ENCODE measurements around the gene ARL14. TPM values are rescaled to one million over a fixed set of nuclear protein-coding genes. Genes with fewer than 3 reads are reported as not detected.

The ARL14 gene
- not detected in 2 replicates for total RNA-seq

DNA sequence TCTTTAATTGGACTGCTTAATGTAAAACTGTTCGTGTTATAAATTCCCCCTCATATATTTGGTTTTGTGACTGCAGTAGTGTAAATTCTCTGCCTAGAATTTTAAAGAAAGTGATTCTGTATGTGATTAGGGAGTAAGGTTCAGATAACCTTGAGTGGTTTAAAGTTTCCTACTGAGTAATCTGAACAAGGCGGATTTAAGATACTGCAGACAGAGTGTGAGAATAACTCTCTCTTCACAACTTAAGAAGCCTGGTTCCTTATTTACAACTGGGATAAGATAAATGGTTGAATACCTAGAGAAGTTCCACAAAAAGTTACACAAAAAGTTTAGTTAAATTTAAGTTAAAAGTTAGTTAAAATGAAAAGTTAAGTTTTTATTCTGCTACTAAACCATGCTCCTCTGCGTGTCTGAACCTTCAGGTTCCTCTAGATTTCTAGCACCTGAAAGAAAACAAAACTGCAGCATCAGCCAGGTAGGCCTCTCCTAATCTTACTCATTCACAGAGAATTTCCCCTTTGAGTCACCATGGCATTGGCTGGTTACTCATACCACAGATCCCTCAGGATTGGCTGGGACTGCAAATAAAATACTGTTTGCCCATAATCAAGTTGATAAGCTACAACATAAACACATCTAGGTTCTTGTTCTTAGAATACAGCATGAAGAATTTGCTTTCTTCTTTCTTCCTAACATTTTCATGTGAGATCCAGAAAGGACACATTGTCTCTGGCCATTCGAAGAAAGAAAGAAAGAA, at the start of gene ARL14:
Gene ARL14, plus strand, starts transcription at position 614 of the 757 bp plus-strand sequence. CDS start 187 bp downstream, outside the sequence.
- TF ChIP-seq, protein P1, sequence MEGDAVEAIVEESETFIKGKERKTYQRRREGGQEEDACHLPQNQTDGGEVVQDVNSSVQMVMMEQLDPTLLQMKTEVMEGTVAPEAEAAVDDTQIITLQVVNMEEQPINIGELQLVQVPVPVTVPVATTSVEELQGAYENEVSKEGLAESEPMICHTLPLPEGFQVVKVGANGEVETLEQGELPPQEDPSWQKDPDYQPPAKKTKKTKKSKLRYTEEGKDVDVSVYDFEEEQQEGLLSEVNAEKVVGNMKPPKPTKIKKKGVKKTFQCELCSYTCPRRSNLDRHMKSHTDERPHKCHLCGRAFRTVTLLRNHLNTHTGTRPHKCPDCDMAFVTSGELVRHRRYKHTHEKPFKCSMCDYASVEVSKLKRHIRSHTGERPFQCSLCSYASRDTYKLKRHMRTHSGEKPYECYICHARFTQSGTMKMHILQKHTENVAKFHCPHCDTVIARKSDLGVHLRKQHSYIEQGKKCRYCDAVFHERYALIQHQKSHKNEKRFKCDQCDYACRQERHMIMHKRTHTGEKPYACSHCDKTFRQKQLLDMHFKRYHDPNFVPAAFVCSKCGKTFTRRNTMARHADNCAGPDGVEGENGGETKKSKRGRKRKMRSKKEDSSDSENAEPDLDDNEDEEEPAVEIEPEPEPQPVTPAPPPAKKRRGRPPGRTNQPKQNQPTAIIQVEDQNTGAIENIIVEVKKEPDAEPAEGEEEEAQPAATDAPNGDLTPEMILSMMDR (IDR thresholded peaks at IDR 0.05; ENCODE audit: insufficient read depth, low read depth, low read length) = no peak
- no peak within 1 kb of the TSS for H3K4me3 ChIP-seq (ENCODE audit: low read depth, low read length)
- DNase-seq (ENCODE audit: low read depth) = peak; percentile 34

DNA sequence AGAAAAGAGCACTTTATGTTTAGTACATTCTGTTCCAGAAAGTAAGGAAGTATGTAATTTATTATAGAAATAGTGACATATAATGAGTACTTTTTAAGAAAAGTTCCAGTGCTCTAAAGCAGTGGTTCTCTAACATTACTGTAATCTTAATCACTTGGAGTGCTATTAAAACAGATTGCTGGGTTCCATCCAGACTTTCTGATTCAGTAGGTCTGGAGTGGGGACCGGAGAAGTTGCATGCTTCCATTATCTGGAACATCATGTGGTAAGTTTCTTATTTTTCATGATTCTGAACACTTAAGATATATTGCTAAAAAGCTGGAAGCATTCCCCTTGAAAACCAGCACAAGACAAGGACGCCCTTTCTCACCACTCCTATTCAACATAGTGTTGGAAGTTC, 47.5 kb upstream of the ARL14 start:
- TF ChIP-seq, protein P1 (IDR thresholded peaks at IDR 0.05; ENCODE audit: insufficient read depth, low read depth, low read length) = no peak
- no peak overlapping the region for H3K4me3 ChIP-seq (ENCODE audit: low read depth, low read length)
- DNase-seq (ENCODE audit: low read depth) = no peak

DNA sequence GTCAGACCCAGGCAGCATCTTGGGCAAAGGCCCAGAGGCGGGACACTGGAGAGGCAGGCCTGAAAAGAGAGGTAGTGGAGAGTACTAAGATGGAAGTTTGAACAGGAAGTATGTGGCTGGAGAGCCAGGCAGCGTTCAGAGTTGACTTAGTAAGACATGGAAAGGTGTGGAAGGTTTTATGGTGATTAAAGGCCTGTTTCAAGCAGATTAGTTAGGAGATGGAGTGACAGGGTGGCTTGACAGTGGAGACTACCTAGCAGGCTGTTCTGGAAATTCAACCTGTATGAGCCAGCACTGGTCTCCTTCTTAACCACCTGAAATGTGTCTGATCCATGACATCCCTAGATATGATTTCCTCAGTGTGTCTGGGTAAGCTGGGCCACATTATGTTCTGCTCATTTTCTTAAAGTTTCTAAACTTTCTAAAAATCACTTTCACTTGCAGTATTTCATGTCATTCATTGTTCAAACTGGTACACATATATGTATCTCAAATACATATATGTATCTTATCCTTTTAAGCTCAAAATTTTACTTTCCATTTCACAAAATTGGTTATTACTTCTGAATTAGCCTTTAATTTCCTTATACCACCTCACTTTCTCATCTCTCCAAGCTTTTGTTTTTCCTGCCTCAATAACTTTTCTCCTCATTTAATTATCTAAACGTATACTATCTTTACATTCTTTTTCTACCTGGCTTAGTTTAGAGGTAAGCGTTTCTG, 43.4 kb upstream of the ARL14 start:
- TF ChIP-seq, protein P1 (IDR thresholded peaks at IDR 0.05; ENCODE audit: insufficient read depth, low read depth, low read length) = no peak
- no peak for DNase-seq (ENCODE audit: low read depth)
- H3K4me3 ChIP-seq (ENCODE audit: low read depth, low read length) = no peak overlapping the region

DNA sequence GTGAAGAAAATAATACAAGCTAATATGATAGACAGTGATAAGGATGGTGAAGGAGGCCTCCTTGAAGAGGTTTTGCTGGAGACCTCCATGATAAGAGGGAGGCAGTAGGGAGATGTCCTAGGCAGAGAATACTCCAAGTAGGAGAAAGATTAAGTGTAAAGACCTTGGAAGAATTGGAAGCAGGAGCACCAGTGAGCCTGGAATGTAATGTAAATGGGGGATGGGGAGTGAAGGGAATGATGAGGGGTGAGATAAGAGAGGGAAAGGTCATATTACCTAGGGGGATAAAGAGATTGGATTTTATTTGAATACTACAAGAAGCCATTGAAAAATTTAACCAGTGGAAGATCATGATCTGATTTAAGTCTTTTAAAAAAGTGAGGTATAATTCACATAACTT, 41.7 kb upstream of the ARL14 start:
- no peak for DNase-seq (ENCODE audit: low read depth)
- no peak overlapping the region for H3K4me3 ChIP-seq (ENCODE audit: low read depth, low read length)
- TF ChIP-seq, protein P1 (IDR thresholded peaks at IDR 0.05; ENCODE audit: insufficient read depth, low read depth, low read length) = no peak

DNA sequence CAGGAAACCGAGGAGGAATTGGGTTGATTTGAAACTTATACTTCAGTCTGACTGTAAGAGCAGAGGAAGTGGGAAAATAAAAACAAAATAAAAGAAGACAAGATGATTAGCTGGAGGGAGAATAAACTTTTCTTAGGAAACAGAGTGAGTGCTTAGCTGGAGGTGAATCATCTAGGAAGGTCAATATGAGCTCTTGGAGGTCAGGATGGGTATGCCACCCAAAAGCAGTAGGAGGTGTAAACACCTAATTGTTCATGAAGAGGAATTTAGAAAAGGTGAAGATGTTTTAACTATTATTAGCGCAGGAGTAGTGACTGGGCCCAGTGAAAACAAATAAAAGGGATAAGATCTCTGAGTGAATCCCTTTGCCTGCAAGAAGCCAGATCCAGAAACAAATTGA, 39.9 kb upstream of the ARL14 start:
- no peak overlapping the region for H3K4me3 ChIP-seq (ENCODE audit: low read depth, low read length)
- TF ChIP-seq, protein P1 (IDR thresholded peaks at IDR 0.05; ENCODE audit: insufficient read depth, low read depth, low read length) = no peak
- no peak for DNase-seq (ENCODE audit: low read depth)

DNA sequence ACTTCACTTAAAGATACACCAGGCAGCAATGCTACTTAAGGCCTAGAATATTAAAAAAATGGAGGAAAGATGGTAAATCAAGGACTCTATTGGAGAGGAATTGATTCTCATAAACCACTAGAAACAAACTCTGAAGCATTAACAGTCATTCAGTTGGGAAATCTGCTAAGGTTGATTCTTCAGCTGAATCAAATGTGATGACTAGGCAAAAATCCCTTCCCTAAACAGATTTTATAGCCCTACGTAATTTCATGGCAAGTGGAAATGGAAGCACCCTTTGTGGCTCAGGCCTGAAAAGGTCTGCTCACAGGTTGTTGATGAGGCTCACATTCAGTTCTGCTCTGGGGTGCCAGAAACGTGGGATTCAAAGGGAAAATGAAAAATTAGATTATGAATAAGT, 38.8 kb upstream of the ARL14 start:
- no peak for DNase-seq (ENCODE audit: low read depth)
- H3K4me3 ChIP-seq (ENCODE audit: low read depth, low read length) = no peak overlapping the region
- TF ChIP-seq, protein P1 (IDR thresholded peaks at IDR 0.05; ENCODE audit: insufficient read depth, low read depth, low read length) = no peak

Data from fibroblast of villous mesenchyme (primary cell).